Stimulated activated CD8-positive, alpha-beta memory T cell treated with anti-CD3 and anti-CD28 coated beads, Interleukin-4, amount 100 ng/mL, for 1 hour (primary cell): Measurements from ENCODE around the gene RALGDS.

Source experiments
- DNase-seq, 2 donors: peaks; one replicate each; pipeline ENCODE4 v3.0.0-alpha.2; 2020; ENCODE audit warnings: low read depth in 2 of 2, low spot score in 1 of 2

RALGDS gene

DNA sequence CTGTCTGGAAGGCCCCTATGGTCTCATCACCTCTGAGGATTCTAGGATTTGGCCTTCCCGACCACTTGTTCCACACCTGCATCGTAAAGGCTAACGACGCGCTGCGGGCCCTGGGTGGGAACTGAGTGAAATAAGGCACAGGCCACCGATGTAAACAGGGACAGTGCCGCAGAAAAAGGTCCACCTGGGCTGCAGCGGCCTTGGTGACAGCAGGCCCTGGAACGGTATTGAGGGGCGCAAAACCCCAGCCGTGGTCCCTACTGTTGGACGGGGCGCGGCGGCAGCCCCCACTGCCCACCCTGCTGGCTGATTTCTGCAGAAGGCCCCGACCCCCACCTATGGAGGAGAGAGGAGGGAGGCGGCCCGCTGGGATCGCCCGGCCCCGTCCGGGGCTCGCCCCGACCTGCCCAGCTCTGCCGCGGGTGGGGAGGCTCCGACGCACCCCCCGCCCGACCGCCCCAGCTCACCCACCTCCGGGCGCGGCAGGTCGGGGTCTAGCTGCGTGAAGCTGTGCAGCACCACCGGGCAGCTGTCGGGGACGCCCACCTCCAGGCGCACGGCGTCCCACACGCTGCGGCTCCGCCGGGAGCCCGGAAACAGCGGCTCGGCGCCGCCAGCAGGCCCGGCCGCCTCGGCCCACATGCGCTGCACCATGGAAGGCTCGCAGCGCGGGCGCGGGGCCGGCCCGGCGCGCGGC is 391 bp downstream of the RALGDS start:
- DNase-seq, result no peak

DNA sequence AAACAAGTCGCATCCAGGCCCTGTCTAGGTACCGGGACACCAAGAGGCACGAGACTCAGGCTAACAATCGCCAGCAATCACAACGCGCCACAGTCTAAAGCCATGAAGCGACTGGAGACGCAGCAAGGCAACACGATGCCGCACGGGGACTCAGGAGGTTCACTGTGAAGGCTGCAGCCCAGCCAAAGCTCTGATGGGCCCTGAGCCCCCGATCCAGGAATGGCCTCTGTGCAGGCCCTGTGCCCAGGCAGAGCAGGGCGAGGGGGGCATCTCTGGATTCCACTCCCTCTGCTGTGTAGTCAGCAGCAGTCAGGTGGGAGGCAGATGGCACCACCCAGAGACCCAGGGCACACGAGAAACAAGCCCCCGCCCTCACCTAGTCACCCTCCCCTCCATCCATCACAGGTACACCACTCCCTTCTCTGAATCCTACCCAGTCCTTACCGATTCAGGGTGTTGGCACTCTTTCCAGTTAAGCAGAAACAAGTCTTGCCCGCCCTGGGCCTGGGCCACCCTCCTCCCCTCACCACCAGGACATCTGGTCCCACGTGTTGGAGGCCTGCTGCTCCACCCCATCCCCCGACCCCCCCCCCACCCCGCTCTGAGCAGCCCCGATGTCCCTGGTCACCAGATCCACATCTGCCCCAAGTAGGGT is 1.1 kb downstream of the RALGDS start:
- no peak for DNase-seq

DNA sequence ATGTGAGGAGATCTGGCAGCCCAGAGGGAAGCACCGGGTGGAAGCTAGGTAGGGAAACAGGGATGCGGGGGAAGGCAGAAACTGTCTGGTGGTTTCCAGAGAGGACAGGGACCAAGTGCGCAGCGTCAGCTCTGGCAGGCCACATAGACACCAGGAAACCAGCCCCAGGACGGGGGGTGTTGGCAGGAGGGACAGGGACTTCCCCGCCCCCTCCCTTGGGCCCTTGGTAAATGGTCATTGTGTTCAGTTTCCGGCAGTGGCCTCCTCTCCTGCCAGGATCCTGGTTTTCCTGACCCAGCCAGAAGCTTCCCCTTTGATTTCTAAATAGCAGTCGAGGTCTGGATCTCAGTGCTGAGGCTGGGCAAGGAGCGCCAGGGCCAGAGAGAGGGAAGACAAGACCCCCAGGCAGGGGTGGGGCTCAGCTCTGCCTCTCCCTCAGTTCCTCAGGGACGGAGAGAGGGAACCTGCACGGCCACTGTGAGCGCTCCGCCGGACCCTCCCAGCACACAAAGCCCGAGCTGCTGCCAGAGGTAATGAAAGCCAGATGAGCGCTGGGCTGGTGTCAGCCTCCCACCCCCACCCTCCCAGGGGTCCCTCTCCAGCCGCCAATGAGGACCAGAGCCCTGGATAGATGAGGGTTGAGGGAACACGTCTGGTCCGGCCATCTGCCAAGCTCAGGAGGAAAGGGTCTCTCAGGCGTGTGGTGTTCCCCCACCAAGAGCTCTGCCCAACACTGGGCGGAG is 1.8 kb downstream of the RALGDS start:
- no peak for DNase-seq

DNA sequence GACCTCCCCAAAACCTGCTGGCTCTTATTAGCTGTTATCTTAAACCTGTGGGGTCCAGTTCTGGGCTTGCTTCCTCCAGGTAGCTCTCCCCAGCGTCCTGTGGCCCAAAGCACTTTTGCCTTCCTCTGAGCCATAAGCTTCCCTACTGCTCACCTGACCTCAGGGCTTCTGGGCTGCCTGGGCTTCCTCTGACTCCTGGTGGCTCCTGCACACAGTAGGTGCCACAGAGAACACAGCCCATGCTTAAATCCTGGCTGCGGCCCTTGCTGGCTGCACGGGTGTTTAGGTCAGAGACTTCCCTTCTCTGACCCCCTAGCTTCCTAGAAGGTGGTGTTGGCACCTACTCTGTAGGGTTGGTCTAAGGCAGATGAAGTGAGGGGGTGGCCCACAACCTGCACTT is 2.5 kb downstream of the RALGDS start:
- no peak for DNase-seq

DNA sequence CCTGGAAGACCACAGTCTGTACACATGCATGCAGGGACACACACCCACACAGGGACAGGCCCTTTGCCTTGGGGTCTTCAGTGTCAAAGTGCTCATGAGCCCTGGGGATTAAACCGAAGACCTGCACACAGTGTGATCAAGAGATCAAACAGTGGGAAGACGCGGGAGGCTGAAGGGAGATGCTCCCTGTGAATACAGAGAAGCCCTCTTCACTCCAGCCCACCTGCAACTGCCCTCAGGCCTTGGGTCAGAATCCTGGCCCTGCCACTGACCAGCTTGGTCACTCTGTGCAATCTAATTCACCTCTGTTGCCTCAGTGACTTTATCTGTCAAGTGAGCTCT is 2.9 kb downstream of the RALGDS start:
- no peak for DNase-seq

DNA sequence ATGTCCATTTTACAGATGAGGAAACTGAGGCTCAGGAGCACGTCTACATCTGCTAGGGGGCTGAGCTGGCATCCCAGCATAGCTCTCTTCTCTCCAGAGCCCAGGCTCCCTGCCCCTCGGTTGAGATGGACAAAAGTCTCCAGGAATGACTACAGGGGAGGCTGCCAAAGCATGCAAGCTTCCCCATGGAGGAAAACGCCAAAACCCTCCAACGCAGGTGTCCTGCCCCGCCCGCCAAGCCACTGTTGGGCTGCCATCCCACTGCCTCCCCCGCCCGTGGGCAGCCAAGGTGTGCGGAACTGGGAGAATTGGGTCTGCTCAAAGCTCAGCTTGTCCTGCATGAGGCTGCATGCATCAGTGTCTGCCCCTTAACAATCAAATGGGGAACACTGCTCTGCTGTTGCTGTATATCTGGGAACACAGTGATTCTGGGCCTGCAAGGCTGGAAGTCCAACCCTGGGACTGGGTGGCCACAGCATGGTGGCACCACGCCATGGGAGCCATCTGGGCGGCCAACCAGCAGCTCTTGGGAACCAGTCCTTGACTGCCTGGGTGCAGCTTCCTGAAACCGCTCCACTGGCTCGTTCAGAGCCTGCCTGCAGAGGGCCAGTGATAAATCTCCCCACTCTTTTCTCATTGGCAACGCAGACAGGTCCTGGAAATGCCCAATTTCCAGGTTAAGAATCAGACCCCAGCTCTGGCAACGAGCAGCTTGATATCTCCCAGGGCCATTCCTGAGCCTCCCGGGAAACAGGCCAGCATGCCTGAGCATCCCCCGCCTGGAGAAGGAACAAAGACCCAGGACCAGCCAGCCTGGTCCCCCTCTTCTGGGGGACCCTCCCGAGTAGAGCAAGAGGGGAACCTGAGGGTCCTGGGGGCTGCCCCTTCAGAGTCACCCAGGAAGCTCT is 3.5 kb downstream of the RALGDS start:
- DNase-seq, result no peak

DNA sequence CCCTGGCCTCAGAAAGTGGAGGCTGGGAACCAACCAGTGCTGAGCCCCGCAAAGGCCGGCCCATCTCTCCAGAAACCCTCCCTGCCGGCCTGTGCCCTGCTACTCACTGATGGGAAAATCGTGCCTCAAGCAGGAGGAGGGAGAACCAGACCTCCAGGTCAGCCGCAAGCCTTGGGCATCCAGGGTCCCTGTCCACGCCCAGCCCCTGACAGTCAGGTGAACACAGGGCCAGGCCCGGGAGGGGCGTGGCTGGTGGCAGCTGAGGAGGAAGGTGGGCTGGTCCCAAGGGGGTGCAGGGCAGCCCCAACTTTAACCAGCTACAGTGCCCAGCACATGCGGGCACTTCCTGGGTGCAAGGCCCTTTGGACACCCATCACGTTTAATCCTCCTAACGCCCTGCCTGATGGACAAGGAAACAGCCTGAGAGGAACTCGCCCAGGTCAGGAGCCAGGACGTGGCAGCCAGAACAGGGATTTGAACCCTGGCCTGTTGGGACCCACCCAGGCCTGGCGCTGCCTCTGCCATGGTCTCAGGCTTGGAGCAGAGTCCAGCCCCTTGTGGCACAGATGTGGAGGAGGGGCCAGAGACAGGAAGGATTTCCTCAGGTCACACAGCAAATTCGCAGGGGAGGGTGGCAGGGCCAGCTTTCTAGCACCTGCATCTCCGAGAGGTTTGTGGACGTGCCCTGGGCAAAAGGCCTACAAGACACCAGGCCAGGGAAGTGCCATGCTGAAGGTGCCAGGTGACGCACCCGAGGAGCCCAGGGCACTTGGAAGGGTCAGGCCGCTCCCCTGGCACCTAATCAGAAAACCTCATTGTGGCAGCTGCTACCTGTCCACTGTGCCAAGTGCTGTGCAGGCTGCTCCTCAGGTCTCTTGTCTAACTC is 4.5 kb downstream of the RALGDS start:
- no peak for DNase-seq

DNA sequence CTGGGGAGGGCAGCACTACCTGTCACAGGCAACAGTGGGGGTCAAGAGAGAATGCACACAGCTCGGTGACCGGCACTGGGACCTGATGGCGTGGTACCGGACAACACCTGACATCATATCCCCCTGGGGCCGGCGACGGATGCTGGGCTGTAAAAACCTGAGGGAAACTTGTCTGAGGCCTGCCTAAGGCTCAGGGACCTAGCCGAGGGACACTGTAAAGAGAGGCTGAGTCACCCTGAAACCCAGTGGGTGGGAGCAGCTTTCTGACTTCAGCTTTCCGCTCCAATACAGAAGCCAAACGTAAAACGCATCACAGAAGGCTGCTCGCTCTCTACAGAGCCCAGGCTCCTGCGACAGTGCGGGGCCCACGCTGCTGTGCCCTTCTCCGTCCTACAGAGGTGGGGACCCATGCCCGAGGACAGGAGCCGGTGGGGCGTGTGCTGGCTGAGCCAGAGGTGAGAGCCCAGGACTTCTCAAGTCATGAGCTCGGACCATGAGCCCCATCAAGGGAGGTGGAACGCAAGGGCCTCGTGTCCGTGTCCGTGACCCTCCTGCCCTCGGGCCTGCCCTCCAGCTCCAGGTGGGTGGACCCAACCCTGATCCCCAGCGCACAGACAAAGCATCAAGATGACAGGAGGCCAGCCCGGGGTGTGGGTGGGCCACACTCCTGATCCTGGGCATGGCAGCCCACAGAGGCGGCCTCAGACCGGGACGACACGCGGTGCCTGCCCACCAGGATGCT is 5.3 kb downstream of the RALGDS start:
- no peak for DNase-seq

DNA sequence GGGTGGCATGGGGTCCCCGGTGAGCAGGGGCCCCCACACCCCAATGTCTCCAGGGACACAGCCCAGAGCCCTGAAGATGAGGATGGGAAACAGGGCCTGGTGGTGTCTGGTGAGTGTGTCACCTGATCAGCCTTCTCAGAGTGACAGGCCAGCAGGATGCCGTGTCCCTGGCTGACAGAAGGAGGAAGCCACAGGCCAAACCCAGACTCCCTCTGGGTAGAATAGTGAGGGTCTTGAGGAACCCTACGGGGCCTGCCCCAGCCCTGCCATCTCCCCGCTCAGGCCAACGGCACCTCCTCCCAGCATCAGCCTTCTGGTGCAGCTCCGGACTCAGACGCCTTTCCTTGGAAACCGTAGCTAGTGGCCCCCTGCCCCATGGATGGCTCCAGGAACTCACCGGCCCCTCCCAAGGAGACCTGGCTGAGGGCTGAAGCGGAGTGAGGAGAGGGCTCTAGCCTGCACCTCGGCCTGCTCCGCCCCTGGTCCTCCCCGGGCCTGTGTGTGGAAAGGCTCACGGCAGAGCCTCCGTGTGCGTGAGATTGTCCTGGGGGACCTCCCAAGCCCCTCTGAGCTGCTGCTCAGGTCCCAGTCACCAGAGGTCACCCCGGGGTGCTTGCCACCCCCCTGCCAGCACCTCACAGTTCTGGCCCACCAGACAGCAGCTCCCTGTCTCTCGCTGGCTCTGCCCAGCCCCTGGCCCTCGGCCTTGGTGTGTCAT is 6.0 kb downstream of the RALGDS start:
- no peak for DNase-seq

DNA sequence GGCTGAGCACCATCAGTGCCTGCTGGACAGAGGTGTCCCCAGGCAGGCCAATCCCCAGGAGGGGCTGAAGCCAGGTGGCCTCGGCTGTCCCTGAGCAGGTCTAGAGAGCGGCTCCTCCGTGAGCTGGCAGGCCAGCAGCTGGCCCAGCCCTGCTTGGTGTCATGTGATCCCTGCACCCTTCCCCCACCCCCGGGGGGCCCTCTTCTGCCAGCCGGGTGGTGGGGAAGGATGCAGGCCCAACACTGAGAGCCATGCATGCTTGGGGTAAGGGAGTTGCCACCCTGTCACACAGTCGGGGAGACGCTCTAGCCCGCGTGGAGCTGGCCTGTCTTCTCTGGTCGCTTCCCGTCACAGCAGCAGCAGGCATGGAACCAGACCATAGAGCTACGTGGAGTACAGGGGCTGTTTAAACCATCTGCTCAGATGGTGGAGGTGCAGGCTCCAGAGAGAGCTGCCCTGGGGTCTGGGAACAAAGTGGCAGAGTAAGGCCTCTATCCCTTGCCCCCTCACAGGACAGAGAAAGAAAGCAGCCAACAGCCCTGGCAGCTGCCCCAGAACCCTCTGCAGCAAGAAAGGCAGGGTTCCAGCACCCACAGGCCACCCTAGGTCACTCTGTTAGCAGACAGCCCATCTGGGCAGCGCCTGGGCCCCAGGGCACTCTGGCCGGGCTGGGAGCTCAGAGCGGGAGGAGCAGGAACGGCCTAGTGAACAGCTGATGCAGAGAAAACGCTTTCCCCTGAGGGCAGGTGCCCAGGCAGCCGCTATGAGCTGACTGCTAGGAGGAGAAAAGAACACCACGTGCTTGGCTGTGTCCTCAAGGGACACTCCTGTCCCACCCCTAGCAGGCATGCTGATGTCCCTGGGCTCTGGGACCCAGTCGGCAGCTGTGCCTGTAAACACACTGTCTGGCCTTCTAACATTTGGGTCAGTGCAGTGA is 6.8 kb downstream of the RALGDS start:
- no peak for DNase-seq

DNA sequence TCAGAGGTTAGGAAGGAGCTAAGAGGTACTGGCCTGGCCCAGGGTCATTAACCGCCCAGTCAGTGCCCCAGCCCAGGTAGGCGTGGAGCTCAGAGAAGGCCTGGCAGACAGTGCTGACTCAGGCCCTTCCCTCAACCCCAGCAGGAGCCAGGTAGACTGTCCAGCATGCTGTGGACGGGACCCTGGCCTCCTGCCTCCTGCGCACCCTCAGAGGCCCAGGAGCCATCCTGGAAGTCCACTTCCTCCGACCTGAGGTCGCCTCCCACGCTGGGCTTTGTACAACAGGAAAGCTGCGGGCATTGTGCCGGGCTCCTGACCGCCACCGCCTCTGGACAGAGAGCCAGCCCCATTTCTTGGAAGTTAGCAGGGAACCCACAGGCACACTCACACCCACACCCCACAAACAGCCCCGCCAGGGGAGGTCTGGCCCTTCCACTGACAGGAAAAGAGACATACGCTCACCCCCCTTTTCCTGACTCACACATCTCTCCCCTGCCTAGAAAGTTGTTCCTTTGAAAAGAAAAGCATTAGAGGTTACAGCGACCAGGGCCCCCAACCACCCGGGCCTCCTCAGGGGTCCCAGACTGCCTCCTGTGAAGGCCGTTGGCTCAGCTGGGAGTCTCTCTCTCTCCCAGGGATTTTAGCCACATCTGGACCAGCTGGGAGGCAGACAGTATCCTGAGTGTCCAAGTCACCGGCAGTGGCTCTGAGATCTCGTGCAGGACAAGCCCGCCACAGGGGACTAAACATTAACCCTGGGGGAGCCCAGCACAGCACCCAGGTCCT is 7.7 kb downstream of the RALGDS start:
- no peak for DNase-seq

DNA sequence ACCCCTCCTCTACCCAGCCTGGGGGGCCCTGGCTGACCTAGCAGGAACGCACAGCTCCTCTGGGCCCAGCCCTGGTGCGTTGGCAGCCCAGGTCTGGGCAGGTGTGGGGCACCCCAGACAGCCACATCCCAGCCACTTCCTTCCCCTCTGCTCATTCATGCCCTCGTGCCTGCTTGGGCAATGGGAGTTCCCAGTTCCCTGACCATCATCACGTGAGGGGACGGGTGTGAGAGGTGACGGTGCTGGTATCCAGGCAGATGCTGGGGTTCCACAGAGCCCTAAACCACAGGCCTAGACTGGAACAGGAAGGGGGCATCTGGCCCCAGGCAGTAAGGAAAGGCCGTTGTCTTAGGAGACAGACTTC is 8.4 kb downstream of the RALGDS start:
- DNase-seq, result no peak

DNA sequence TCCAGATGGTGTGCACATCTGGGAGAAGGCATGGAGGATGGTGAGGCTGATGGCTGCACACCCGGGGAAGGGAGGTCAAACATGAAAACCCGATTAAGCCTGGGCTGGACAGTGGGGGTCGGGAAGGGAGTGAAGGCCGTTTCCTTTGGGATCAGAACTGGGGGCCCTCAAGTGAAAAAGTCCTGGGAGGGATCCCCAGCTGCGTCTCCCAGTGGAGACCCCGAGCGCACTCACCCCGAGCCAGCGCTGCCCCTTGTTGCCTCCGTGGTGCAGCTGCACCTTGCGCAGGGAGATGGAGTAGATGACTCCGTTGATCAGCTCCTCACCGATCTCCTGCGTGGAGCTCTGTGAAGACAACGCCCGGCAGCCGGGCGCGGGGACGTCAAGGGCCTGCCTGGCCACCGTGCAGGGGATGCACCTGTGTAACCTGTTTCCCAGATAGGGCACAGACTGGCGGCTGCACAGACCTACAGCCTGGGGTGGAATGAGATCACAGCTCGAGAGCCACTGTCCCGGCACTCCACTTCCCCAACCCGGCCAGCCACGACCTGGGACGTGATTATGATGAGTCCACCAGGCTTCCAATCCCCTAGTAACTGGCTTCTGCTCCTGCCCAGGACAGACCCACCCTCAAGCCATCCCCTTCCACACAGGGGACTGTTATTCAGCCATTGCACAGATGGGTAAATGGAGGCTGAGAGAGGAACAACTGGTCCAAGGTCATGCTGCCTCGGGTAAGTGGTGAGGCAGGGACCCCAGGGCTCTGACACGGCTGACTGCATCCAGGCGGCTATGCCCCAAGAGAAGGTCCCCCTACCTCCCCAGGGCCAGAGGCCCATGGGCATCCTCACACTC is 9.0 kb downstream of the RALGDS start:
- DNase-seq, result no peak

DNA sequence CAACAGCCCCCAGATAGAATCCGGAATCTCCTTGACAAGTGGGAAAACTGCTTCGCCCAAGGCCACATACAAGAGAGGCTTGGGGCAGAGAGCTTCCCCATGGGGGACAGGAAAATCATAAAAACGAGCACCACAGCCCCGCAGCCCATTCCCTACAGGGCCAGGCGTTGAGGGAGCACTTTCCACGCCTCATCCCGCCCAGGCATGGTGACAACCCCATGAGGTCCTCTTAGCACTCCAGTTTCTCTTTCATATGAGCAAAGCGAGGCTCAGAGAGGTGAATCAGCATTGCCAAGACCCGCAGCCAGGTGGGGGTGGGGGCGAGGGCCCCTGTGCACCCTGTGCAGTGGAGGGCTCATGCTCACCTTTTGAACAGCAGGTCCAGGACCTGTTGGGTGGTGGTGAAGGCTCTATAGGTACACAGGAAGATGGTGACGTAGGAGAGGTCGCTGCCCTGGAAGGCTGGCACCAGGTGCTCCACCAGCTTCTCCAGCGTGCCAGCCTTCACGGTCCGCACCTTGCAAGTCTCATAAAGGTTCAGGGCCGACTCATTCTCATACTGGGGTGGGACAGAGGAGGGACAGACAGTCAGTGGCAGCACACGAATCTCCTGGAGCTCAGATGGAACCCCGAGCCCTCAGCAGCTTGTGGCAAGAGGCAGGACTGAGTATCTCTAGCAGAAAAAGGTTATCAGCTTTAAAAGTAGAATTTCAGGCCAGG is 10.9 kb downstream of the RALGDS start:
- no peak for DNase-seq

DNA sequence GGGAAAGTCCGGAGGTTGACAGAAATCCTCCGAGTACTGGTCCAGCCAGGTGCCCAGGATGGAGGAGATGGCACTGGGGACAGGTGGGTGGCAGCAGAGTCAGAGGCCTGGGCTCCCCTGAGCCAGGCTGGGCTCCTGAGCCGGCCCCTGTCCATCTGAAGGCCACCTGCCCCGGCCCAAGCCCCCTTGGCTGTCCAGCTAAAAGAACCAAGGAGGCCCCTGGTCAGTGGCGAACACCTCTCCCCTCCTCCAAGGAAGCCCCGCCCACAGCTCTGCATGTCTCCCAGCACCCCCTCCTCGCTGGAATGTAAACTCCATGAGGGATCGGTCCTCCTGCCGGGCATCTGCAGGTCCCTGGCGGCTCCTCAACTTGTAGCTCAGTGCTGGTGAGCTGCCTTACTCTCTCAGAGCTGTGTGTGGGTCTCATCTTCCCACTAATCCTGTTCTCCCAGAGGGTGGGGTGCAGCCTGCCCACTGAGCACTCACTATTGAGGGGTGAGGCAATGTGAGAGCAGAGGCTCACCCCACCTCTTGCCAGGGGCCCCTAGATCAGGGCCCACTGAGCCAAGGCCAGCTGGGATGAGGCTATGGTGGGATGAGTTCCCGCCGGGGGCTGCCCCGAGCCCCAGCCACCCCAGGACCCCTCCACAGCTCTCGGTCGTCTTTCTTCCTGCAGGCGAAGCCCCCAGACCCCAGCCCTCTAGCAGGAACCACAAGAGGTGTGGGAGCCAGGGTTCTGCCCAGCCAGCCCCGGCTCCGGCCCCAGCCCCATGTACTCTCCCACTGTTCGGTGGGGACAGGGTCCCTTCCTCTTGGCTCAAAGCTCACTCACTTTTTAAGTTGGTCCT is 12.0 kb downstream of the RALGDS start:
- DNase-seq, result no peak
